Activated CD8-positive, alpha-beta memory T cell treated with anti-CD3 and anti-CD28 coated beads for 48 hours (primary cell): Measurements from ENCODE around the gene AURKB.
A peak's percentile ranks its signal among the peaks of the same experiment; 100 is the strongest.

Source experiments
- DNase-seq, 3 experiments: peaks; one replicate each; pipeline ENCODE4 v3.0.0-alpha.2; 2020; ENCODE audit warnings: low read depth in 2 of 3, low spot score in 2 of 3

The AURKB gene

DNA sequence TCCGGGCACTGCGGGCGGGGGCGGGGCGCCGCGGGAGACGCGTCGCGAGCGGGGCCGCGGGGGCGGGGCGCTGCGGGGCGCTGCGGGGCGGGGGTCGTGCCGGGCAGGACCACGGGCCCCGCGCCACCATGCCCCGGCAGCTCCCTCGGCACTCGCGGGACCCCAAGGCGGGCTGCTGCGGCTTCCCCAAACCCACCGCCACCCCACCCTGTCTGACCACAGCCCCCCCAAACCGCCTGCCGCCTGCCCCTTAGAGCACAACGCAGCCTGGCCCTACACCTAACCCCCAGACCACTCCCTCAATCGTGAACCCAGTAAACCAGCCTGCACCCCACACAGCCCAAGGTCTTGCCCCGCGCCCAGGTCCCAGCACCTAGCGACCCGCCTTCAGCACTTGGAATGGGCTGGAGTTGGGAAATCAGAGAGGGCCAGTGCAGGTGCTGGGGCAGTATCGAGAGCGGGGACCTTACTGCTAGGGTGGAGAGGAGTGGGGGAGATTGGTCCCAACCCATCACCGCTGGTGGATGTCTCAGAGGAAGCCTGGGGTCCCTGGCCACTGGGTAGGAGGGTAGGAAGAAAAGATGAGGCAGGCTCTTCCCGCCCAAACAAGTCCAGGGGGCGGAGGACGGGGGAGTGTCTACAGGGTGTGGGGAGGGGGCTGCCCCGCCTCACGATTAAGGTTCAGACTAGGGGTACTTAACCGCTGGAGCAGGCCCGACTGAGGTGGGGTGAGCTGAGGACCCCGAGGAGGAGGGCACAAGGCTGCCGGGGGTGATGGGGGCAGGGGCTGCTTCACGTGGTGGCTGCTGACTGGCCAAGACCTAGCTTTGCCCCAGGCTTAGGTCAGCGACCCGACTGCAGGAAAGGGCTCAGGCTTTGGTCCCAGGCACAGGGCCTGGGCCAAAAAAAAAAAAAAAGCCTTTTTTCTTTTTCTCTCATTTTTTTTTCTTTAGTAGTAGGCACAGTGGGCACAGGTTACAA is 47.1 kb downstream of the AURKB start:
- no peak for DNase-seq

DNA sequence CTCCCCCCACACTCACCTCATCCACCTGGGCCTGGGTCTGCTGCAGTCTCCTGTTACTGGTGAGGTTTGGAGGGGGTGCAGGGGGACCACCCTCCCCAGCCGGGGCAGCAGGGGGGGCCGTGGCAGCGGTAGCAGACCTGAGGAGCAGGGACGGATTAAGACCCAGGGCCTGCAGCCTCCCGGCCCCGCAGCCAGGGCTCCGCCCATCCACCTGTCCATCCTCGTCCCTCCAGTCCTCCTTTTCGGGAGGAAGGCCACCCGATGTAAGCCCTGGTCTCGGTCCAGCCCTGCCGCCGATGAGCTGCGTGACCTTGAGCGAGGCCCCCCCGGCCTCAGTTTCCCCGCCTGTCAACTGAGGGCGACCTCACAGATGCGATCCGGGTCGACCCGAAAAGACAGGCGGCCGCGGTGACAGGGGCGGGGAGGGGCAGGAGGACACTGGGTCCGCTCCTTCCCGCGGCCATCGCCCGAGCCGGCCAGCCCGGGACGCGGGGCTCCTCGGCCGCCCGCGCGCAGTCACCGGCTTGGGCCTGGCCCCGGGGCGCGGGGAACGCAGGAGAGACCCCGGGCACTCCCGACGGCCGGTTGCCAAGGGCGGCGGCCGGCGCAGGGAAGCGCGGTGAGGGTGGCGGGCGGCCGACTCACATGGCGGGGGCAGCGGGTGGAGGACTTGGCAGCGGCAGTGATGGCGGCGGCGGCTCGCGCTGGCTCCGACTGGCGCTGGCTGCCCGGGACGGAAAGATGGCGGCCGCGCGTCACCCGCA is 48.0 kb downstream of the AURKB start, which contains the start of gene VAMP2:
Gene VAMP2 (minus strand): TSS at position 716 of the 764 bp plus-strand sequence. CDS start 69 bp downstream, at position 647.
- DNase-seq: peak in 1 of 3 experiments; percentile 50

GRCh38 chr17:8161289-8162232 is 48.8 kb downstream of the AURKB start:
- DNase-seq: no peak

DNA sequence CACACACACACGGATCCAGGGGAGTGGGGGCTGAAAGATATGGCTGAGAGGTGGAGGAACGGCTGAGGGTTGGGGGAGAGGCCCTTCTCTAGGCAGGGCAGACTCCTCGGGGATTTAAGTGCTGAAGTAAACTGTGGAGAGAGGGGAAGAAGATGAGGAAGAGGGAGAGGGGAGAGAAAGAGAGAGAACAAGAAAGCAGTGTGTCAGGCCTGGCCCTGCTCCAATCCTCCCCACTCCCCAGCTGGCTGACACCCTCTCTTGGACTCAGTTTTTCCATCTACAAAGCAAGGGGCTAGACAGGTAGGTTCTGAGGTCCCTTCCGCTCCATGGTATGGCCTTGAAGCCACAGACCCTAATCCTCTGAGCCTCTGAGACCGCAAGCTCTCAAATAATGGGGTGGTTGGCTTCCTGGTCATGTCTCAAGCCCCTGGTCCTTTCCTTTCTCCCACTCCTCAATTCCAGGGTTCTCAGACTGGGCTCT is 49.6 kb downstream of the AURKB start:
- no peak for DNase-seq

- DNase-seq: no peak
These were observed 50.2 kb downstream of the AURKB start for GRCh38 chr17:8160224-8160577.

DNA sequence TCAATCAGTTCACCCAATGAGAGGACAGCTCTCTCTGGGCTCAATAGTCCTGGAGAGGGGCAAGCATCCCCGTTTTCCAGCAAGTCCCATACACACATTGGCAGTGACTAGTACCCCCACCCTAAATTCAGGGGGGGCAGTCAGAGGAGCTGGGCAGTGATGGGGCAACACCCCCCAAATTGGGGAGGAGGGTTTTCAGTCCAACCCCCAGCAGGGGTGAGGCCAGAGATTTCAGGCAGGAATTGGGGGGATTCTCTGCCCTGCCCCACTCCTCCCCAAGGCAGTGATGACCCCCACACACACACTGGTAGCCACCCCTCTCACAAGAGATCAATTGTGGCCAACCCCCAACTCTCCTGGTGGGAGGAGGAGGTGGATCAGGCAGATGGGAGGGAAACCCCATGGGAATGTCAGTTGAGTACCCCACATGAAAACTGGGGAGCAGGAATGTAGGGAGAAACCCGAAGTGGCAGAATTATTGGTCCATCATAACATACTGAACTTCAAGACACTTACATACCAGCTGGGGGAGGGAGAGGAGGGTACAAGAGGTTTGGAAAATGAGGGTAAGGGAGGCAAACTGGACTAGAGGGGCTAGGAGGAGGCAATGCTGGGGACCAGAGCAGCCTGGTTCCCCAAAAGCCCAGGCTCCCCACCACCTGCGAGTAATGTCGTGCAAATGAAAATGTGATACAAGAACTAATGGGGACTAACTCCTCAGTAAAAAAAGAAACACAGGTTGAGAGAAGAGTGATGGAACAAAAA is 50.7 kb downstream of the AURKB start:
- DNase-seq: no peak

- DNase-seq: no peak
These were observed 51.4 kb downstream of the AURKB start for GRCh38 chr17:8159032-8159400.

- peak in 2 of 3 experiments; percentile 84 for DNase-seq
These were observed 51.9 kb downstream of the AURKB start for GRCh38 chr17:8158267-8159031.

DNA sequence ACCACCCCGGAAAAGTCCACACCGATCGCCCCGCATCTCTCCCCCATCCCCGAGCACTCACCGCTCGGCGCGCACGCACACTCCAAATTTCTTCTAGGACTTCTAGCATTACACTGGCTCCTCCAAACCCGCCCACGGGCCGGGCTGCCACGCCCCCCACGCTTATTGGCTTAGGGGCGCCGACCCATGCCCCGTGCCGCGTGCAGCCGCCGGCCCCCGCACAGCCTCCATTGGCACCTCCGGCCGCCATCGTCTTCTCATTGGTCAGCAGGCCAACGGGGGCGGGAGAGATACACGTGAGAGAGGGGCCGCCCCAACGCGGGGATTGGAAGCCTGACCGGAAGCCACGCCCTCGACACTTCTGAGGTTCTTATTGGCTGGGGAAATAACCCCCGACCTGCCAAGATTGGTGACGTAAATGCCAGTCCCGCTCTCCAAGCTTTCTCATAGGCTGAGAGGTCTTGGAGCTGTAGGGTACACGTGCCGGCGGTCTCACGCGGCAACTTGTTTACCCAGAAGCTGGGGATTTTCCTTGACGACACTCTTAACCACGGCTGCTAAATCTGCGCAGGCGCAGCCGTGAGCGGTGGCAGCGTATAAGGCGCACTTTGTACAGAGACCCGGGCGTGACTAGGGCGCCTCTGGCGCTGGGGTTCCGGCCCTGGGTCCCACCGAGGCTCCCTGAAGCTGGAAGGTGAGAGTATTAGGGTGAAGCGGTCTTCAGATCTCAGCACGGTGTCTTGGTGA is 54.0 kb downstream of the AURKB start:
- DNase-seq: peak; percentile 98 to 100 (median 99)

DNA sequence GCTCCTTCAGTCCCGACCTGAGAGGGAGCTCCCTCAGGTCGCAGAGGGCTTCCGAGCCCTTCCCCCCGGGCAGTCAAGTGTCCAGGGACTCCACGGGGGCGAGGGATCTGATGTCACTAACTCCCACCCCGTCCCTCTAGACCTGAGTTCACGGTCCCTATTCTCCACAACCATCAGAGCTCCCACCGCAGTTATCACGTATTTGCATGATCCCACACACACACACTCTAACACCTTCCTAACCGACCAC is 54.5 kb downstream of the AURKB start:
- no peak for DNase-seq

GRCh38 chr17:8155231-8155995 is 55.0 kb downstream of the AURKB start:
- DNase-seq: no peak
